Activated B cell treated with CpG ODN at 0.5 μM for 24 hours (primary cell): ENCODE data around the gene ZBTB1. TPM values are rescaled to one million over a fixed set of nuclear protein-coding genes. Genes with fewer than 3 reads are reported as not detected.
A peak's percentile ranks its signal among the peaks of the same experiment; 100 is the strongest.

Source experiments
- ATAC-seq: fragments of 200-7000 bp; cut with Tn5 transposase; one replicate; pipeline ENCODE4 v1.10.0; 2021; ENCODE audit warnings: low read depth, mild to moderate bottlenecking, moderate library complexity
- CTCF ChIA-PET: fragments of 350-600 bp; sonication (Branson Sonifier 250); formaldehyde crosslinking; loops from one replicate; lab custom pipeline; 2021; ENCODE audit warnings: antibody characterized with exemption; lab: Charles Lee
- POLR2A ChIA-PET: fragments of 350-600 bp; sonication (Branson Sonifier 250); formaldehyde crosslinking; loops from one replicate; lab custom pipeline; 2021; ENCODE audit warnings: antibody characterized with exemption; lab: Charles Lee
- DNase-seq: peaks from one replicate; pipeline ENCODE4 v3.0.0; 2022
- H3K27ac Mint-ChIP-seq: one replicate; pipeline ENCODE4 v1.8.0; 2020; ENCODE audit warnings: mixed read lengths
- H3K27me3 Mint-ChIP-seq: one replicate; pipeline ENCODE4 v1.8.0; 2021; ENCODE audit warnings: mixed read lengths
- H3K36me3 Mint-ChIP-seq: one replicate; pipeline ENCODE4 v1.8.0; 2021; ENCODE audit warnings: low read depth, mixed read lengths
- H3K4me1 Mint-ChIP-seq: one replicate; pipeline ENCODE4 v1.8.0; 2021; ENCODE audit warnings: mixed read lengths
- H3K4me3 Mint-ChIP-seq: one replicate; pipeline ENCODE4 v1.8.0; 2020; ENCODE audit warnings: mild to moderate bottlenecking, mixed read lengths
- H3K9me3 Mint-ChIP-seq: one replicate; pipeline ENCODE4 v1.8.0; 2020; ENCODE audit warnings: mixed read lengths
- CTCF ChIP-seq: fragments of 200-600 bp; IDR thresholded peaks from one replicate; pipeline ENCODE4 v1.8.0; 2022; ENCODE audit warnings: antibody characterized with exemption, mild to moderate bottlenecking
- intact Hi-C: fragments of 100-400 bp; cut with micrococcal nuclease; formaldehyde crosslinking; loops from one replicate; pipeline ENCODE4 v1.15.1; 2024
- total RNA-seq: library from RNA; stranded (reverse); gene quantifications from 2 replicates; pipeline ENCODE4 v1.2.3, GENCODE V29; 2022

The ZBTB1 gene
- total RNA-seq, 1 donor from 2014 or later, result 60.7 TPM

- no peak overlapping the region for H3K27ac Mint-ChIP-seq
- POLR2A ChIA-PET, result interaction anchor here (0.7 to 2.4 kb wide), 4 partner anchors 17 to 129 kb away, joined by 3 to 17 read pairs (median 9); partner anchors contain the start of gene ZBTB25
- peaks cover 53% of the 10 kb centered on the region for H3K4me1 Mint-ChIP-seq
- H3K9me3 Mint-ChIP-seq, result no peaks in the 10 kb centered on the region
- intact Hi-C loops, result loop anchor here (5.0 kb wide), 1 partner anchor 80 kb away; the partner anchor contains the start of gene MTHFD1
- no peak for TF ChIP-seq CTCF
- H3K27me3 Mint-ChIP-seq, result no peaks in the 10 kb centered on the region
- CTCF ChIA-PET, result interaction anchor here (1.2 to 3.2 kb wide), 4 partner anchors 12 to 123 kb away, joined by 3 to 16 read pairs (median 12); no protein-coding TSS in a partner anchor
- H3K4me3 Mint-ChIP-seq, result no peak overlapping the region
- DNase-seq (no peak), ATAC-seq (no peak)
- H3K36me3 Mint-ChIP-seq, result peaks cover 1% of the 10 kb centered on the region
Measured at GRCh38 chr14:64467101-64467500, 37.5 kb upstream of the ZBTB1 start.

GRCh38 chr14:64467566-64467965 is 37.0 kb upstream of the ZBTB1 start:
- Mint-ChIP-seq H3K9me3 (no peaks in the 10 kb centered on the region), H3K36me3 (peaks cover 1% of the 10 kb centered on the region), H3K27me3 (no peaks in the 10 kb centered on the region), H3K27ac (peak overlapping the region; percentile 55), H3K4me1 (peaks cover 48% of the 10 kb centered on the region), H3K4me3 (no peak overlapping the region)
- ATAC-seq (no peak), DNase-seq (no peak)
- TF ChIP-seq CTCF, result no peak
- ChIA-PET CTCF (interaction anchor here (1.2 to 3.2 kb wide), 3 partner anchors 37 to 124 kb away, joined by 3 to 16 read pairs (median 11); no protein-coding TSS in a partner anchor), POLR2A (interaction anchor here (2.4 kb wide), 1 partner anchor 35 kb away, joined by 17 read pairs; the partner anchor contains the start of gene ZBTB25)
- intact Hi-C loops, result loop anchor here (5.0 kb wide), 1 partner anchor 80 kb away; the partner anchor contains the start of gene MTHFD1

- ChIA-PET POLR2A (no interaction called here), CTCF (interaction anchor here (3.2 kb wide), 1 partner anchor 38 kb away, joined by 16 read pairs; no protein-coding TSS in a partner anchor)
- Mint-ChIP-seq H3K27me3 (no peaks in the 10 kb centered on the region), H3K4me1 (peaks cover 40% of the 10 kb centered on the region), H3K27ac (peak overlapping the region; percentile 55), H3K36me3 (peaks cover 1% of the 10 kb centered on the region), H3K9me3 (no peaks in the 10 kb centered on the region), H3K4me3 (no peak overlapping the region)
- DNase-seq (no peak), ATAC-seq (no peak)
- no peak for TF ChIP-seq CTCF
- intact Hi-C loops, result loop anchor here (5.0 kb wide), 1 partner anchor 81 kb away; the partner anchor contains the start of gene MTHFD1
Measured at GRCh38 chr14:64468451-64468850, 36.1 kb upstream of the ZBTB1 start.

- ChIA-PET CTCF (interaction anchor here (7.4 kb wide), 1 partner anchor 42 kb away, joined by 148 read pairs; no protein-coding TSS in a partner anchor), POLR2A (no interaction called here)
- Mint-ChIP-seq H3K36me3 (peaks cover 3% of the 10 kb centered on the region), H3K4me3 (no peak overlapping the region), H3K27me3 (no peaks in the 10 kb centered on the region), H3K4me1 (peaks cover 7% of the 10 kb centered on the region), H3K27ac (no peak overlapping the region), H3K9me3 (no peaks in the 10 kb centered on the region)
- TF ChIP-seq CTCF, result no peak
- intact Hi-C loops, result loop anchor here (10.0 kb wide), 1 partner anchor 309 kb away; no protein-coding TSS in a partner anchor
- ATAC-seq, result no peak
- no peak for DNase-seq
Measured at GRCh38 chr14:64474041-64474440, 30.5 kb upstream of the ZBTB1 start.

GRCh38 chr14:64474698-64475097 is 29.9 kb upstream of the ZBTB1 start:
- Mint-ChIP-seq H3K9me3 (no peaks in the 10 kb centered on the region), H3K36me3 (peaks cover 5% of the 10 kb centered on the region), H3K27ac (no peak overlapping the region), H3K4me1 (peaks cover 7% of the 10 kb centered on the region), H3K4me3 (no peak overlapping the region), H3K27me3 (no peaks in the 10 kb centered on the region)
- CTCF ChIA-PET, result interaction anchor here (7.4 kb wide), 1 partner anchor 43 kb away, joined by 148 read pairs; no protein-coding TSS in a partner anchor
- ATAC-seq (no peak), DNase-seq (no peak)
- intact Hi-C loops, result loop anchor here (10.0 kb wide), 1 partner anchor 310 kb away; no protein-coding TSS in a partner anchor
- TF ChIP-seq CTCF, result no peak
- POLR2A ChIA-PET, result no interaction called here
